Cardiac muscle cell (in vitro differentiated cells and primary cell): Measurements from ENCODE around the gene BACH1. TPM values are rescaled to one million over a fixed set of nuclear protein-coding genes. Genes with fewer than 3 reads are reported as not detected.
A peak's percentile ranks its signal among the peaks of the same experiment; 100 is the strongest.

Experiments
- DNase-seq, 2 donors: peaks; one replicate each; pipeline versions ENCODE4 v3.0.0 to v3.0.0-alpha.2; 2010 to 2017; ENCODE audit warnings: low read depth in 1 of 2, low spot score in 1 of 2
- H3K27ac ChIP-seq: fragments of 200-600 bp; sonication (generic); 2 replicates; pipeline ENCODE4 v1.5.1; 2016
- H3K27me3 ChIP-seq: fragments of 200-600 bp; sonication (generic); 2 replicates; pipeline ENCODE4 v1.6.0; 2016; ENCODE audit warnings: control low read depth
- H3K36me3 ChIP-seq: fragments of 200-600 bp; sonication (generic); 2 replicates; pipeline ENCODE4 v1.5.1; 2016; ENCODE audit warnings: control low read depth
- H3K4me1 ChIP-seq: fragments of 200-600 bp; sonication (generic); 2 replicates; pipeline ENCODE4 v1.8.1; 2017; ENCODE audit warnings: low read depth, mild to moderate bottlenecking, mixed run types
- H3K4me3 ChIP-seq: fragments of 200-600 bp; sonication (generic); 2 replicates; pipeline ENCODE4 v1.5.1; 2016; ENCODE audit warnings: mild to moderate bottlenecking
- H3K9me3 ChIP-seq: fragments of 200-600 bp; sonication (generic); 2 replicates; pipeline ENCODE4 v1.5.1; 2017; ENCODE audit warnings: low read depth, mild to moderate bottlenecking, control low read depth
- polyA plus RNA-seq: library from polyadenylated mRNA; unstranded; fragments of >200 nt; fragmentation: Nextera tagmentation; extraction: Ambion mirVana; gene quantifications from 2 replicates; pipeline ENCODE4 v1.2.1, GENCODE V29; 2016
- total RNA-seq: library from RNA; depleted of rRNA; stranded (reverse); fragments of >200 nt; gene quantifications from 2 replicates; pipeline ENCODE4 v1.2.3, GENCODE V29; 2016
- TF ChIP-seq, protein P1 (sequence below): IDR thresholded peaks from 2 replicates; pipeline ENCODE4 v1.5.1; 2012; ENCODE audit warnings: low read depth, mild to moderate bottlenecking, low read length

BACH1 gene
- total and polyA plus RNA-seq, 2 experiments from 2014 or later: 17.2 to 32.3 TPM

GRCh38 chr21:29376556-29376955 lies 77.8 kb downstream of the BACH1 start:
- no peaks in the 10 kb centered on the region for H3K27me3 ChIP-seq
- H3K4me1 ChIP-seq: no peaks in the 10 kb centered on the region
- no peaks in the 10 kb centered on the region for H3K36me3 ChIP-seq
- TF ChIP-seq, protein P1, sequence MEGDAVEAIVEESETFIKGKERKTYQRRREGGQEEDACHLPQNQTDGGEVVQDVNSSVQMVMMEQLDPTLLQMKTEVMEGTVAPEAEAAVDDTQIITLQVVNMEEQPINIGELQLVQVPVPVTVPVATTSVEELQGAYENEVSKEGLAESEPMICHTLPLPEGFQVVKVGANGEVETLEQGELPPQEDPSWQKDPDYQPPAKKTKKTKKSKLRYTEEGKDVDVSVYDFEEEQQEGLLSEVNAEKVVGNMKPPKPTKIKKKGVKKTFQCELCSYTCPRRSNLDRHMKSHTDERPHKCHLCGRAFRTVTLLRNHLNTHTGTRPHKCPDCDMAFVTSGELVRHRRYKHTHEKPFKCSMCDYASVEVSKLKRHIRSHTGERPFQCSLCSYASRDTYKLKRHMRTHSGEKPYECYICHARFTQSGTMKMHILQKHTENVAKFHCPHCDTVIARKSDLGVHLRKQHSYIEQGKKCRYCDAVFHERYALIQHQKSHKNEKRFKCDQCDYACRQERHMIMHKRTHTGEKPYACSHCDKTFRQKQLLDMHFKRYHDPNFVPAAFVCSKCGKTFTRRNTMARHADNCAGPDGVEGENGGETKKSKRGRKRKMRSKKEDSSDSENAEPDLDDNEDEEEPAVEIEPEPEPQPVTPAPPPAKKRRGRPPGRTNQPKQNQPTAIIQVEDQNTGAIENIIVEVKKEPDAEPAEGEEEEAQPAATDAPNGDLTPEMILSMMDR: peak; percentile 26
- peak; percentile 34 to 42 for DNase-seq
- H3K9me3 ChIP-seq: no peaks in the 10 kb centered on the region
- H3K27ac ChIP-seq: no peak overlapping the region
- H3K4me3 ChIP-seq: no peak overlapping the region

- no peak for DNase-seq
- Histone ChIP-seq H3K27me3 (no peaks in the 10 kb centered on the region), H3K36me3 (no peaks in the 10 kb centered on the region)
These were observed 78.5 kb downstream of the BACH1 start for GRCh38 chr21:29377266-29377665.

GRCh38 chr21:29378832-29379231 lies 80.1 kb downstream of the BACH1 start:
- no peaks in the 10 kb centered on the region for H3K9me3 ChIP-seq

More at GRCh38 chr21:29377266-29377665, 78.5 kb downstream of the BACH1 start:
- TF ChIP-seq, protein P1: no peak
- no peak overlapping the region for H3K27ac ChIP-seq
- H3K4me3 ChIP-seq: no peak overlapping the region
- H3K4me1 ChIP-seq: no peaks in the 10 kb centered on the region
- H3K9me3 ChIP-seq: no peaks in the 10 kb centered on the region

GRCh38 chr21:29379517-29380054 lies 80.9 kb downstream of the BACH1 start:
- TF ChIP-seq, protein P1: no peak
- no peaks in the 10 kb centered on the region for H3K9me3 ChIP-seq
- no peaks in the 10 kb centered on the region for H3K27me3 ChIP-seq
- no peaks in the 10 kb centered on the region for H3K36me3 ChIP-seq
- H3K4me3 ChIP-seq: no peak overlapping the region
- no peak overlapping the region for H3K27ac ChIP-seq
- DNase-seq: no peak
- H3K4me1 ChIP-seq: peaks cover 2% of the 10 kb centered on the region

More at GRCh38 chr21:29378832-29379231, 80.1 kb downstream of the BACH1 start:
- H3K27ac ChIP-seq: no peak overlapping the region
- H3K4me3 ChIP-seq: no peak overlapping the region
- no peaks in the 10 kb centered on the region for H3K4me1 ChIP-seq
- TF ChIP-seq, protein P1: no peak
- H3K36me3 ChIP-seq: no peaks in the 10 kb centered on the region
- no peaks in the 10 kb centered on the region for H3K27me3 ChIP-seq
- peak in 1 of 2 donors; percentile 63 for DNase-seq

DNA sequence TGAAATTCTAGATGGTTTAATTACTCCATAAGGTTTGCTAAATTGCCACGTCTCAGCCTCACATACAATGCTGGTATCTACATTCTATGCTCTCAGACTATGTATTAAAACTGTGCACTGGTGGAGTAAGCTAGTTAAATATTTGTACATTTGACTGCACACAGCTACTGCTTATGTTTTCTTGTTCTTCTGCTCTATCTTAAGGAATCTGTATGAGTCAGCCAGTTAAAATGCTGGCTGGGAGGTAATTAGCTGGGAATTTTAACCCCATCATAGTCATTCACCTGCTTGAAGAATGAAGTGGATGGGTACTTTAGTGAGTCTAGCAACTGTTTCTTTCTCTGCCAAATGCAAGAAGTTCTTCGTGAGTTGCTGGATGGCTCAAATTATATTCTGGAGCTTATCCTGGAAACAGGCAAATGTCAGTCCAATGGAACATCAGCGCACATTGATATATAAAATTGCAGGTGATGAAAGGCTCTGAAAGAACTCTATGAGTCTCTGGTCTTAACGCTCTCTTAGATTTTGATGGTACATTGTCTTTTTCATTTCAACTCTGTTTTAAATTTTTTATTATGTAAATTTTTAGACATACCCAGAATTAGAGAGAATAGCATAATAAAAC lies 83.4 kb downstream of the BACH1 start:
- H3K9me3 ChIP-seq: no peaks in the 10 kb centered on the region
- no peaks in the 10 kb centered on the region for H3K36me3 ChIP-seq
- H3K4me1 ChIP-seq: peaks cover 10% of the 10 kb centered on the region
- no peak overlapping the region for H3K4me3 ChIP-seq
- DNase-seq: peak in 1 of 2 donors; percentile 32
- no peak overlapping the region for H3K27ac ChIP-seq
- no peaks in the 10 kb centered on the region for H3K27me3 ChIP-seq
- TF ChIP-seq, protein P1: no peak
